H9 (cell line): ENCODE results near the gene ZNF318. TPM values are rescaled to one million over a fixed set of nuclear protein-coding genes. Genes with fewer than 3 reads are reported as not detected.

Experiments used
- DNase-seq: peaks from one replicate; pipeline ENCODE4 v3.0.0-alpha.2; 2017
- H2AFZ ChIP-seq: one replicate; pipeline ENCODE4 v1.6.1; 2013; ENCODE audit warnings: mild to moderate bottlenecking, low read length, control low read depth, moderate library complexity
- H2AK5ac ChIP-seq: 2 replicates; pipeline ENCODE4 v1.6.1; 2013; ENCODE audit warnings: low read length, control low read depth, mixed read lengths; ENCODE audit not compliant: insufficient read length
- H2BK120ac ChIP-seq: one replicate; pipeline ENCODE4 v1.6.1; 2013; ENCODE audit warnings: low read depth, mild to moderate bottlenecking, low read length, control low read depth, inconsistent platforms; ENCODE audit not compliant: poor library complexity, severe bottlenecking
- H2BK12ac ChIP-seq: 2 replicates; pipeline ENCODE4 v1.6.1; 2013; ENCODE audit warnings: low read length, control low read depth, mixed read lengths, low read depth; ENCODE audit not compliant: insufficient read length
- H2BK15ac ChIP-seq: 2 replicates; pipeline ENCODE4 v1.6.1; 2013; ENCODE audit warnings: low read depth, low read length, control low read depth
- H2BK20ac ChIP-seq: one replicate; pipeline ENCODE4 v1.6.1; 2013; ENCODE audit warnings: low read depth, mild to moderate bottlenecking, low read length, control low read depth, inconsistent platforms; ENCODE audit not compliant: poor library complexity, severe bottlenecking
- H2BK5ac ChIP-seq: 2 replicates; pipeline ENCODE4 v1.6.1; 2013; ENCODE audit warnings: low read length, control low read depth, mixed read lengths; ENCODE audit not compliant: insufficient read length
- H3K14ac ChIP-seq: 2 replicates; pipeline ENCODE4 v1.6.1; 2013; ENCODE audit warnings: low read length, control low read depth; ENCODE audit not compliant: insufficient read depth
- H3K18ac ChIP-seq: 2 replicates; pipeline ENCODE4 v1.6.1; 2013; ENCODE audit warnings: low read depth, mild to moderate bottlenecking, mixed read lengths, low read length, control low read depth; ENCODE audit not compliant: insufficient read length
- H3K23ac ChIP-seq: 2 replicates; pipeline ENCODE4 v1.6.1; 2013; ENCODE audit warnings: low read length, control low read depth, mixed read lengths, low read depth; ENCODE audit not compliant: insufficient read length
- H3K23me2 ChIP-seq: 2 replicates; pipeline ENCODE4 v1.6.1; 2013; ENCODE audit warnings: low read depth, mild to moderate bottlenecking, mixed read lengths, low read length, control low read depth; ENCODE audit not compliant: insufficient read length, poor library complexity, severe bottlenecking
- H3K27ac ChIP-seq: 2 replicates; pipeline ENCODE4 v1.5.1; 2013; ENCODE audit warnings: low read length, control low read depth, mixed read lengths, low read depth; ENCODE audit not compliant: insufficient read length
- H3K27me3 ChIP-seq: 2 replicates; pipeline ENCODE4 v1.6.1; 2013; ENCODE audit warnings: low read length, control low read depth, inconsistent platforms; ENCODE audit not compliant: insufficient read depth
- H3K4ac ChIP-seq: 2 replicates; pipeline ENCODE4 v1.6.1; 2013; ENCODE audit warnings: low read depth, mild to moderate bottlenecking, control low read depth, inconsistent platforms, low read length, moderate library complexity
- H3K4me1 ChIP-seq: 2 replicates; pipeline ENCODE4 v1.6.1; 2013; ENCODE audit warnings: low read length, control low read depth, inconsistent platforms; ENCODE audit not compliant: insufficient read depth
- H3K4me2 ChIP-seq: 2 replicates; pipeline ENCODE4 v1.6.1; 2013; ENCODE audit warnings: low read length, control low read depth, mixed read lengths; ENCODE audit not compliant: insufficient read length, insufficient read depth
- H3K56ac ChIP-seq: 2 replicates; pipeline ENCODE4 v1.6.1; 2013; ENCODE audit warnings: low read depth, mild to moderate bottlenecking, mixed read lengths, low read length, control low read depth; ENCODE audit not compliant: insufficient read length
- H3K79me1 ChIP-seq: 2 replicates; pipeline ENCODE4 v1.6.1; 2013; ENCODE audit warnings: low read depth, mild to moderate bottlenecking, moderate library complexity, low read length, control low read depth, inconsistent platforms; ENCODE audit not compliant: insufficient read depth, poor library complexity, severe bottlenecking
- H3K79me2 ChIP-seq: 2 replicates; pipeline ENCODE4 v1.6.1; 2013; ENCODE audit warnings: low read length, control low read depth, inconsistent platforms; ENCODE audit not compliant: insufficient read depth
- H3K9ac ChIP-seq: 2 replicates; pipeline ENCODE4 v1.6.1; 2013; ENCODE audit warnings: low read length, control low read depth, mixed read lengths; ENCODE audit not compliant: insufficient read length; ENCODE audit errors: extremely low read depth
- H3K9me3 ChIP-seq: one replicate; pipeline ENCODE4 v1.6.1; 2013; ENCODE audit warnings: low read depth, low read length, inconsistent platforms; ENCODE audit not compliant: control insufficient read depth
- H3T11ph ChIP-seq: one replicate; pipeline ENCODE4 v1.6.1; 2013; ENCODE audit warnings: mild to moderate bottlenecking, low read length, control low read depth, inconsistent platforms
- H4K20me1 ChIP-seq: one replicate; pipeline ENCODE4 v1.6.1; 2013; ENCODE audit not compliant: control insufficient read depth, insufficient read length, insufficient read depth
- H4K5ac ChIP-seq: 2 replicates; pipeline ENCODE4 v1.6.1; 2013; ENCODE audit warnings: low read depth, mild to moderate bottlenecking, mixed read lengths, low read length, control low read depth; ENCODE audit not compliant: insufficient read length
- H4K8ac ChIP-seq: replicated peaks from 2 replicates; pipeline ENCODE4 v1.6.1; 2013; ENCODE audit warnings: low read length, control low read depth, mixed read lengths, low read depth; ENCODE audit not compliant: insufficient read length
- H4K91ac ChIP-seq: 2 replicates; pipeline ENCODE4 v1.6.1; 2013; ENCODE audit warnings: low read depth, mild to moderate bottlenecking, moderate library complexity, mixed read lengths, low read length, control low read depth; ENCODE audit not compliant: insufficient read length
- H3K27ac Mint-ChIP-seq, 3 experiments: 2 replicates in 2 of 3; 3 replicates in 1 of 3; pipeline ENCODE4 v1.8.0; 2020 to 2021; ENCODE audit warnings: mixed read lengths in 3 of 3, mild to moderate bottlenecking in 1 of 3, moderate library complexity in 1 of 3
- H3K27me3 Mint-ChIP-seq: 2 replicates; pipeline ENCODE4 v1.8.0; 2021; ENCODE audit warnings: low read depth, mild to moderate bottlenecking, moderate library complexity, mixed read lengths
- H3K36me3 Mint-ChIP-seq, 3 experiments: 2 replicates in 2 of 3; 3 replicates in 1 of 3; pipeline ENCODE4 v1.8.0; 2020 to 2021; ENCODE audit warnings: low read depth in 3 of 3, mixed read lengths in 3 of 3; ENCODE audit not compliant: insufficient read depth in 1 of 3
- H3K4me1 Mint-ChIP-seq, 2 experiments: 2 replicates each; pipeline ENCODE4 v1.8.0; 2020; ENCODE audit warnings: mixed read lengths in 2 of 2
- H3K4me3 Mint-ChIP-seq, 2 experiments: 2 replicates in 1 of 2; 3 replicates in 1 of 2; pipeline ENCODE4 v1.8.0; 2020 to 2021; ENCODE audit warnings: mild to moderate bottlenecking in 2 of 2, mixed read lengths in 2 of 2, moderate library complexity in 1 of 2
- H3K9me3 Mint-ChIP-seq, 2 experiments: 2 replicates in 1 of 2; 3 replicates in 1 of 2; pipeline ENCODE4 v1.8.0; 2020; ENCODE audit warnings: mild to moderate bottlenecking in 2 of 2, mixed read lengths in 2 of 2, moderate library complexity in 1 of 2
- WGBS: extraction: QIAGEN DNeasy Blood & Tissue Kit; methylation state at CpG from one replicate; pipeline ENCODE4 v1.1.7; 2013; ENCODE audit warnings: missing lambda C conversion rate, low lambda C conversion rate, mixed read lengths; ENCODE audit not compliant: insufficient read length; ENCODE audit errors: extremely low coverage; 5-methylcytosine and 5-hydroxymethylcytosine counted together
- total RNA-seq: library from RNA; stranded (reverse); gene quantifications from 2 replicates; pipeline ENCODE4 v1.2.1, GENCODE V29; 2021
- TF ChIP-seq, protein P1 (sequence below): fragments of 200-600 bp; sonication (generic); conservative IDR thresholded peaks from 3 replicates; pipeline ENCODE4 v1.8.0; 2021; ENCODE audit warnings: antibody characterized with exemption, mild to moderate bottlenecking

Gene ZNF318
- total RNA-seq, 1 experiment from 2014 or later = 16.3 TPM

DNA sequence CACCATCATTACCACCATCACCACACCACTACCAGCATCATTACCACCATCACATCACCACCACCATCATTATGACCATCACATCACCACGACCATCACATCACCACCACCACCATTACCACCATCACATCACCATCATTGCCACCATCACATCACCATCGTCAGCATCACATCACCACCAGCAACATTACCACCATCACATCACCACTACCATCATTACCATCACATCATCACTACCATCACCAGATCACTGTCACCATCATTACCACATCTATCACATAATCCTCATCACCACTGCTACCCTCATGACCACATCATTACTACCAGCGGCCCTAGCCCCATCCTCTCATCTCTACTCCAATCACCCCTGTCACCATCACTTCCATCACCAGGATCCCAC, 74.9 kb downstream of the ZNF318 start:
- Histone ChIP-seq H3K4ac (no peak overlapping the region), H3K23ac (no peak overlapping the region), H3K9ac (no peak overlapping the region), H4K5ac (peak overlapping the region; percentile 13), H2BK5ac (no peak overlapping the region), H2BK12ac (no peak overlapping the region), H2BK15ac (no peak overlapping the region), H2AK5ac (no peak overlapping the region), H3K79me2 (no peaks in the 10 kb centered on the region), H3K9me3 (no peaks in the 10 kb centered on the region), H3K4me2 (no peak overlapping the region), H3K23me2 (no peaks in the 10 kb centered on the region), H3K18ac (no peak overlapping the region), H2BK20ac (no peak overlapping the region), H3T11ph (no peak overlapping the region), H2AFZ (no peak overlapping the region), H3K4me1 (no peaks in the 10 kb centered on the region), H2BK120ac (no peak overlapping the region), H4K91ac (no peak overlapping the region), H4K20me1 (peaks cover 4% of the 10 kb centered on the region), H3K56ac (no peak overlapping the region), H3K14ac (no peak overlapping the region), H4K8ac (no peak overlapping the region), H3K27me3 (no peaks in the 10 kb centered on the region), H3K27ac (no peak overlapping the region), H3K79me1 (no peaks in the 10 kb centered on the region)
- Mint-ChIP-seq H3K9me3 (no peaks in the 10 kb centered on the region), H3K36me3 (no peaks in the 10 kb centered on the region), H3K4me1 (peaks cover 15% of the 10 kb centered on the region in 2 experiments), H3K4me3 (no peak overlapping the region), H3K27me3 (peaks cover 11% of the 10 kb centered on the region), H3K27ac (no peak overlapping the region)
- TF ChIP-seq, protein P1, sequence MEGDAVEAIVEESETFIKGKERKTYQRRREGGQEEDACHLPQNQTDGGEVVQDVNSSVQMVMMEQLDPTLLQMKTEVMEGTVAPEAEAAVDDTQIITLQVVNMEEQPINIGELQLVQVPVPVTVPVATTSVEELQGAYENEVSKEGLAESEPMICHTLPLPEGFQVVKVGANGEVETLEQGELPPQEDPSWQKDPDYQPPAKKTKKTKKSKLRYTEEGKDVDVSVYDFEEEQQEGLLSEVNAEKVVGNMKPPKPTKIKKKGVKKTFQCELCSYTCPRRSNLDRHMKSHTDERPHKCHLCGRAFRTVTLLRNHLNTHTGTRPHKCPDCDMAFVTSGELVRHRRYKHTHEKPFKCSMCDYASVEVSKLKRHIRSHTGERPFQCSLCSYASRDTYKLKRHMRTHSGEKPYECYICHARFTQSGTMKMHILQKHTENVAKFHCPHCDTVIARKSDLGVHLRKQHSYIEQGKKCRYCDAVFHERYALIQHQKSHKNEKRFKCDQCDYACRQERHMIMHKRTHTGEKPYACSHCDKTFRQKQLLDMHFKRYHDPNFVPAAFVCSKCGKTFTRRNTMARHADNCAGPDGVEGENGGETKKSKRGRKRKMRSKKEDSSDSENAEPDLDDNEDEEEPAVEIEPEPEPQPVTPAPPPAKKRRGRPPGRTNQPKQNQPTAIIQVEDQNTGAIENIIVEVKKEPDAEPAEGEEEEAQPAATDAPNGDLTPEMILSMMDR = no peak
- WGBS = no CpG with 5 or more reads among the region's 3 CpGs
- no peak for DNase-seq
